ENCODE data around the gene DRC7.
"Not testable (repeated sequence)": the region's sequence is repeated elsewhere in the genome, so short reads cannot be mapped to it uniquely, and the experiment has no call there.

Gene DRC7

GRCh38 chr16:57722210-57722499 lies 27.5 kb downstream of the DRC7 start:
- DNase-seq, result no peak

DNA sequence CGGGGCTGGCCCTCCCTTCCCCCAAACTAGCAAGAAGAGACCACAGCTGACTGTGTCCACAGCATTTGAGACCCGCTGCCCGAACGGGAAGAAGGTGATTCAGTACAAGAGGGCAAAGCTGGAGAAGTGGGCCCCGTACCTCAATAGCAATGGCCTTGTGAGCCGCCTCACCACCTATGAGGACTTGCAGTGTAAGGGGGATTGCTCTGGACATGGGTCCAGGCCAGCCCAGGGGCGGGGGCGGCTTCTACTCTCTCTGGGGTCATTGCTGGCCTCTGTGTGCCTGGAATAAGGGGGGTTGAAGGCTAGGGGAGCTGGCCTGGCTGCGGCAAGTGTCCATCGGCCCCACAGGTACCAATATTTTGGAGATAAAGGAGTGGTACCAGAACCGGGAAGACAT lies 28.0 kb downstream of the DRC7 start:
- no peak for DNase-seq

DNA sequence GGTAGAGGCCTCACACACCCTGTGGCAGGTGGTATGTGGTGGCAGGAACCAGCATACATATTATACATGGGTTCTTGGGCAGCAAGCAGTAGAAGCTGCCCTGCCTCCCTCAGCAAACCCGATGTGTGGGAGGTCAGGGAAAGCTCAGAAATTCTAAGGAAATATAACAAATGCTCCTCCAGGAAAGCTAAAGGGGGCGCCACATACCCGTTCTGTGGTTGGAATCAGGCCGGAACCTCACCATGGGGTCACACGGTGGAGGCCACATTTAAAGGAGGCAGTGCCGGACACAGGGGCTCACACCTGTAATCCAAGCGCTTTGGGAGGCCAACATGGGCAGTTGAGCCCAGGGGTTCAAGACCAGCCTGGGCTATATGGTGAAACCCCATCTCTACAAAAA lies 28.6 kb downstream of the DRC7 start:
- no peak for DNase-seq

DNA sequence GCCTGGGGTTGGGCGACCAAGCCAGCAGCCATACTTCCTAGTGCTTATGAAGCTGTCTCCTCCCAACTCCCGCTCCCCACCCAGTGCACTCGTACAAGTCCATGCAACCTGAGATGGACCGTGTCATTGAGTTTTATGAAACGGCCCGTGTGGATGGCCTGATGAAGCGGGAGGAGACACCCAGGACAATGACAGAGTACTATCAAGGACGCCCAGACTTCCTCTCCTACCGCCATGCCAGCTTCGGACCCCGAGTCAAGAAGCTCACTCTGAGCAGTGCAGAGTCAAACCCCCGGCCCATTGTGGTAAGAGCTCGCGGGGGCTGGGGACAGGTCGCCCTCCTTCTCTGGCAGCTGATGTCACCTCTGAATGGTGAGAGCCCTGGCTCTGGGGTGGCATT lies 29.9 kb downstream of the DRC7 start:
- no peak for DNase-seq

GRCh38 chr16:57725151-57725550 lies 30.5 kb downstream of the DRC7 start:
- no peak for DNase-seq

- DNase-seq, result no peak
These were observed 30.9 kb downstream of the DRC7 start for GRCh38 chr16:57725554-57725953.

DNA sequence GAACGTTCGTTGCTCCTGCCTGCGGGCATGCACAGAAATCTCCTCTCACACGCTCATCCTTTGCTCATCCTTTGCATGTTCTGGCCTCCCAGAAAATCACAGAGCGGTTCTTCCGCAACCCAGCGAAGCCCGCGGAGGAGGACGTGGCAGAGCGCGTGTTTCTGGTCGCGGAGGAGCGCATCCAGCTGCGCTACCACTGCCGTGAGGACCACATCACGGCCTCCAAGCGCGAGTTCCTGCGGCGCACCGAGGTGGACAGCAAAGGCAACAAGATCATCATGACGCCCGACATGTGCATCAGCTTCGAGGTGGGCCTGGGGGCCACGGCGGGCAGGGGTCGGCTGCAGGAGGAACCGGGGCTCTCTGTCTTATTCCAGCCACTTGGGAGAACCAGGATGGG lies 31.4 kb downstream of the DRC7 start:
- DNase-seq, result no peak

- DNase-seq, result no peak
These were observed 31.9 kb downstream of the DRC7 start for GRCh38 chr16:57726433-57726947.

GRCh38 chr16:57727610-57728009 lies 33.0 kb downstream of the DRC7 start:
- no peak for DNase-seq

DNA sequence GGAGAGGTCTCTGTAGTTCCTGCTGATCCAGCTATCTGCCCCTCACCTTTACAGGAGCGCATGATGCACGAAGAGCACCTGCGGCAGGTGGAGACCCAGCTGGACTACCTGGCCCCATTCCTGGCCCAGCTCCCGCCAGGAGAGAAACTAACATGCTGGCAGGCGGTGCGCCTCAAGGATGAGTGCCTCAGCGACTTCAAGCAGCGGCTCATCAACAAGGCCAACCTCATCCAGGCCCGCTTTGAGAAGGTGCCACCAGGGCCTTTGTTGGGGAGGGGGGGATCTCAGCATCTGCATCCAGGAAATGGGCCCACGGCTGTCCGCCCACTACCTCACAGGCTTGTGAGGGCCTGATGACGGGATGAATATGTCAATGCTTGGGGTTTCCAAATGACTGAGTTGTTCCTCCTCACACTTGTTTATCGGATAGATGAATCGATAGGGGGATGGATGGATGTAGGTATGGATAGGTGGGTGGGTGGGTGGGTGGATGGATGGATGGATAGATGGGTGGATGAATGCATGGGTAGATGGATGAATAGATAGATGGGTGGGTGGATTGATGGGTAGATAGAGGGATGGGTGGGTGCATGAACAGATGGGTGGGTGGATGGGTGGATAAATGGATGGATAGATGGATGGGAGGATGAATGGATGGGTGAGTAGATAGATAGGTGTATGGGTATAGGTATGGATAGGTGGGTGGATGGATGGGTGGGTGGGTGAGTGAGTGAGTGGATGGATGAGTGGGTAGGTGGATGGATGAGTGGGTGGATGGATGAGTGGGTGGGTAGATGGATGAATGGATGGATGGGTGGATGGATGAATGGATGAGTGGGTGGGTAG lies 34.0 kb downstream of the DRC7 start:
- no peak for DNase-seq

DNA sequence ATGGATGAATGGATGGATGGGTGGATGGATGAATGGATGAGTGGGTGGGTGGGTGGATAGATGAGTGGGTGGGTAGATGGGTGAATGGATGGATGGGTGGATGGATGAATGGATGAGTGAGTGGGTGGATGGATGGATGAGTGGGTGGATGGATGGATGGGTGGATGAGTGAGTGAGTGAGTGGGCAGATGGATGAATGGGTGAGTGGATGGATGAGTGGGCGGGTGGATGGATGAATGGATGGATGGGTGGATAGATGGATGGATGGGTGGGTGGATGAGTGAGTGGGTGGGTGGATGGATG lies 34.5 kb downstream of the DRC7 start:
- DNase-seq, result no peak

- not testable (repeated sequence) for DNase-seq
These were observed 35.2 kb downstream of the DRC7 start for GRCh38 chr16:57729852-57730251.

GRCh38 chr16:57730771-57731730 lies 36.4 kb downstream of the DRC7 start:
- no peak for DNase-seq

DNA sequence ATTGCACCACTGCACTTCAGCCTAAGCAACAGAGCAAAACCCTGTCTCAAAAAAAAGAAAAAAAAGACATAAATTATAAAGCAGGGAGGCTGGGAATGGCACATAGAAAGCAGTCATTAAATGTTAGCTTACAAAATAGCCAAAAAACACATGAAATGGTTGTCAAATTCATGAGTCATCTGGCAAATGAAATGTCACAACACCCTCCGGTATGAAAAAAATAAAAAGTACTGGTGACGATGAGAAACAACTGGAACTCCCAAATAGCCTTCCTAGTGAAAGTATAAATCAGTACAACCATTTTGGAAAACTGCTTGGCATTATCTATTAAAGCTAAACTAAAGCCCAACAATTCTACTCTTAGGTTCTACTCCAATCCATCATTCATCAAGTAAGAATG lies 37.4 kb downstream of the DRC7 start:
- no peak for DNase-seq

DNA sequence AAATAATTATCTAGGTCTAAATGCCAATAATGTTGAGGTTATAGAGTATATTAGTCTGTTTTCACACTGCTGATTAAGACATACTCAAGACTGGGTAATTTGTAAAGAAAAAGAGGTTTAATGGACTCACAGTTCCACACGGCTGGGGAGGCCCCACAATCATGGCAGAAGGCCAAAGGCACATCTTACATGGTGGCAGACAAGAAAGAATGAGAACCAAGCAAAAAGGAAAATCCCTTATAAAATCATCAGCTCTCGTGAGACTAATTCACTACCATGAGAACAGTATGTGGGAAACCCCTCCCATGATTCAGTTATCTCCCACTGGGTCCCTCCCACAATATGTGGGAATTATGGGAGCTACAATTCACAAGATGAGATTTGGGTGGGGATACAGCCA lies 38.1 kb downstream of the DRC7 start:
- DNase-seq, result no peak

GRCh38 chr16:57734308-57734924 lies 39.8 kb downstream of the DRC7 start:
- no peak for DNase-seq

DNA sequence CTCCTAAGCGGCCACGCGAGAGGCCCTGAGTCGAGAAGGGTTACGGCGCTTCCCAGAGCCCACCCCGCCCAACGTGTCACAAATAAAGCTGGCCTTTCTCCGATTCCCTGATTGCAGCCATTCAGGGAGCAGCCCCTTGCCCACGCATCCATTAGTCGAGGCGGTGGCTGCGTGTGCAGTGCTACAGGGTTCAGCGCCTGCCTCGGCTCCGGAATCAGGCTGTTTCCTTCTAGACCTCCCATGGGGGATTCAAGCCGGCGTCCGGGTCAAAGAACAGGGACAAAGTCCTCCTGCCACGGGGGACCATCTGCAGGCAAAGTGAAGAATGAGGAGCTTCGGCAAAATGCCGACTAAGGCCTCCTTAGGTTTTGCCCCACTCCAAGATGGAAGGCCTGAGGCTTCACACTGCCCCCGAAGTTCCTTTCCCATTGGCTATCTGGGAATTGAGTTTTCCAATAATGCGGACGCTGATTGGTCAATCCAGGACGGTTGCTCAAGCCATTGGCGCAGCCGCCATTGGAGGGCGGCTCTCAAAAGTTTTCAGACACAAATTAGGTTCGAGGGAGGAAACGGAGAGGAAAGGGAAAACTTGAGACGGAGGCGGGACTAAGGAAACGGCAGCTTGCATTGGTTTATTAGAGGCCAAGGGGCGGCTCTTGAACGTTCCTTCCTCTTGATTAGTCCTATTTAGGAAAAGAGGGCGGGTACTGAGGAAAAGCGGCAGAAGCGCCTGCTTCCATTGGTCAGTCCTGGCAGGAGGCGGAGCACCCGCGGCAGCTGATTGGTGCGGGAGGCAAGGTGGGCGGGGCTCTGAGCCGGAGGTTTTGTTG lies 40.5 kb downstream of the DRC7 start:
- peak; percentile 99 for DNase-seq

DNA sequence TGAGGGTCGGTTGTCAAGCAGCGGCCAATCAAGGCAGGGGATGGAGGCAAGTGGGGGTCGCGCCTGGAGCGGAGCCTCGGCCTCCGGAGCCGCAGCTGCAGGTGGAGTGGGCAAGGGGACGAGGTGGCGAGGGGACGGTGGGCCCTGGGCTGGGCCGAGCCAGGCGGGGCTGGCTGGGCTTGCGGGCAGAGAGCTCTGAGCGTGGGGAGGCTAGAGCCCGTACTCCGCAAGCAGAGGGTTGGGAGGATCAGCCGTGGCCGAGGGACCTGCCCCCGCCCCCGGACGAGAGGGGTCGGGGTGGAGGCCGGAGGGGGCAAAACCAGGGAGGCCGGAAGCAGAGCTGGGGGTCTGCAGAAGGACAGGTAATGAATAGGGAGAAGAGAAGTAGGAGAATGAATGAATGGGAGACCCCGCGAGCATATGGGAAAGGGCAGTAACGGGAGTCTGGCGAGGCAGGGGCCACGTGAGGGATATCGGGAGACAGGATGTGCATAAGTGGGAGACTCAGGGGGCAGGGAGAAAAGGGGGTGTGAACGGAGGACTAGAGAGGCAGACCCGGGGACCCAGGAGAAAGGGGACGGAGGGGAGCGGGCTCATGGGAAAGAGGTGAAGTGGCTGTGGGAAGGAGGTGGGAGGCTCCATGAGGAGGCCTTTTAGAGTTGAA lies 41.3 kb downstream of the DRC7 start, which contains the start of gene KATNB1:
KATNB1 (plus strand) TSS at position 16 of the 664 bp plus-strand sequence. CDS start 1,474 bp downstream, outside the sequence.
- no peak for DNase-seq

GRCh38 chr16:57736419-57737351 lies 42.1 kb downstream of the DRC7 start:
- peak; percentile 48 for DNase-seq

GRCh38 chr16:57738844-57739243 lies 44.2 kb downstream of the DRC7 start:
- DNase-seq, result no peak

Measured in SHP77 treated with DMSO at 0.1 percent for 48 hours (cell line).